ENCODE data around the gene TNFRSF12A. TPM values are rescaled to one million over a fixed set of nuclear protein-coding genes. Genes with fewer than 3 reads are reported as not detected.

TNFRSF12A gene
- total RNA-seq, 1 experiment from 2014 or later, result 147 TPM

DNA sequence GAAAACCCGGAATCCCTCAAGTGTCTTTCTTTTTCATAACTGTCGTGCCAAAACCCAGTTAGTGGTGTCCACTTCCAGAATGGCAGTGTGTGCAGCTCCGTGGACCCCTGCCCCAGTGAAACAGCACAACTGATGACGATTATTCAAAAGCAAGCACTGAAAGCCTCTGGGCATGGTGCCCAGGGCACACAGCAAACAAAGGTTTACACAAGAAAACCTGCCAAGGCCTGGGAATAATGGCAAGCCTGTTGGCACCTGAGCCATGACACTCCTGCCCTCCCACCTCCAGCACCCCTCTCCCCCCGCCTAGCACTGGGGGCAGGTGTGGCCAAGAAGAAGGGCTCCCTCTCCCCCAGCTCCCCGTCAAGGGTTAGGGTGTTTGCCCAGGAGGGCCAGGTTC is 42.7 kb upstream of the TNFRSF12A start:
- Histone ChIP-seq H4K20me1 (ENCODE audit: control insufficient read depth, insufficient read depth, insufficient read length) (no peaks in the 10 kb centered on the region), H2BK5ac (ENCODE audit: insufficient read length, low read length) (no peak overlapping the region), H3K14ac (ENCODE audit: insufficient read depth, low read length) (no peak overlapping the region; the same call in 1 of the 2 replicates), H2BK20ac (ENCODE audit: low read depth, low read length, poor library complexity, severe bottlenecking) (no peak overlapping the region), H3K9me3 (ENCODE audit: control insufficient read depth, low read depth, low read length) (no peaks in the 10 kb centered on the region), H3K4me2 (ENCODE audit: insufficient read depth, insufficient read length, low read length) (no peak overlapping the region), H3K27me3 (ENCODE audit: insufficient read depth, low read length) (no peaks in the 10 kb centered on the region), H2BK120ac (ENCODE audit: low read depth, low read length, poor library complexity, severe bottlenecking) (no peak overlapping the region), H3K4ac (ENCODE audit: low read depth, low read length) (no peak overlapping the region), H3K79me2 (ENCODE audit: insufficient read depth, low read length) (no peaks in the 10 kb centered on the region; the same call in 1 of the 2 replicates), H2BK12ac (ENCODE audit: insufficient read length, low read depth, low read length) (no peak overlapping the region), H4K91ac (ENCODE audit: insufficient read length, low read depth, low read length) (no peak overlapping the region), H3K23me2 (ENCODE audit: insufficient read length, low read depth, low read length, poor library complexity, severe bottlenecking) (peaks cover 9% of the 10 kb centered on the region), H2AK5ac (ENCODE audit: insufficient read length, low read length) (no peak overlapping the region), H3K4me1 (ENCODE audit: insufficient read depth, low read length) (no peaks in the 10 kb centered on the region), H4K5ac (ENCODE audit: insufficient read length, low read depth, low read length) (no peak overlapping the region), H3K27ac (ENCODE audit: insufficient read length, low read depth, low read length) (no peak overlapping the region), H2BK15ac (ENCODE audit: low read depth, low read length) (no peak overlapping the region), H3K56ac (ENCODE audit: insufficient read length, low read depth, low read length) (no peak overlapping the region), H3T11ph (ENCODE audit: low read length) (no peak overlapping the region), H3K79me1 (ENCODE audit: insufficient read depth, low read depth, low read length, poor library complexity, severe bottlenecking) (no peaks in the 10 kb centered on the region), H3K18ac (ENCODE audit: insufficient read length, low read depth, low read length) (no peak overlapping the region), H2AFZ (ENCODE audit: low read length) (no peak overlapping the region), H4K8ac (replicated peaks; ENCODE audit: insufficient read length, low read depth, low read length) (no peak overlapping the region), H3K23ac (ENCODE audit: insufficient read length, low read depth, low read length) (no peak overlapping the region), H3K9ac (ENCODE audit: extremely low read depth, insufficient read length, low read length) (no peak overlapping the region)
- TF ChIP-seq, protein P1, sequence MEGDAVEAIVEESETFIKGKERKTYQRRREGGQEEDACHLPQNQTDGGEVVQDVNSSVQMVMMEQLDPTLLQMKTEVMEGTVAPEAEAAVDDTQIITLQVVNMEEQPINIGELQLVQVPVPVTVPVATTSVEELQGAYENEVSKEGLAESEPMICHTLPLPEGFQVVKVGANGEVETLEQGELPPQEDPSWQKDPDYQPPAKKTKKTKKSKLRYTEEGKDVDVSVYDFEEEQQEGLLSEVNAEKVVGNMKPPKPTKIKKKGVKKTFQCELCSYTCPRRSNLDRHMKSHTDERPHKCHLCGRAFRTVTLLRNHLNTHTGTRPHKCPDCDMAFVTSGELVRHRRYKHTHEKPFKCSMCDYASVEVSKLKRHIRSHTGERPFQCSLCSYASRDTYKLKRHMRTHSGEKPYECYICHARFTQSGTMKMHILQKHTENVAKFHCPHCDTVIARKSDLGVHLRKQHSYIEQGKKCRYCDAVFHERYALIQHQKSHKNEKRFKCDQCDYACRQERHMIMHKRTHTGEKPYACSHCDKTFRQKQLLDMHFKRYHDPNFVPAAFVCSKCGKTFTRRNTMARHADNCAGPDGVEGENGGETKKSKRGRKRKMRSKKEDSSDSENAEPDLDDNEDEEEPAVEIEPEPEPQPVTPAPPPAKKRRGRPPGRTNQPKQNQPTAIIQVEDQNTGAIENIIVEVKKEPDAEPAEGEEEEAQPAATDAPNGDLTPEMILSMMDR (conservative IDR thresholded peaks at IDR 0.05), result no peak
- Mint-ChIP-seq H3K9me3 (no peaks in the 10 kb centered on the region), H3K4me3 (no peak overlapping the region), H3K36me3 (ENCODE audit: insufficient read depth in 1 of 3, low read depth in 3 of 3) (peaks cover 7 to 40% (median 29%) of the 10 kb centered on the region in 3 experiments; a peak in 6 of 7 replicates), H3K4me1 (peaks cover 21 to 22% of the 10 kb centered on the region in 2 experiments), H3K27ac (no peak overlapping the region), H3K27me3 (ENCODE audit: low read depth) (no peaks in the 10 kb centered on the region; the same call in 1 of the 2 replicates)
- no CpG with 5 or more reads among the region's 6 CpGs for WGBS (ENCODE audit: extremely low coverage, insufficient read length, low lambda C conversion rate)
- DNase-seq, result no peak

Measured in H9 (cell line).